MM.1S (cell line): ENCODE data around the gene ZNF740.

Experiments
- CTCF ChIP-seq: fragments of 300-600 bp; sonication (generic); IDR thresholded peaks from 2 replicates; pipeline ENCODE4 v1.5.1; 2016; ENCODE audit warnings: antibody characterized with exemption, low read length, mixed read lengths
- EZH2phosphoT487 ChIP-seq: fragments of 300-600 bp; sonication (generic); IDR thresholded peaks from 2 replicates; pipeline ENCODE4 v1.6.1; 2018; ENCODE audit warnings: antibody characterized with exemption, low read length

- TF ChIP-seq CTCF (no peak), EZH2phosphoT487 (no peak)
These were observed 8.2 kb upstream of the ZNF740 start for GRCh38 chr12:53172352-53172751.
